Measurements from ENCODE around the gene ACSBG1.

The ACSBG1 gene

GRCh38 chr15:78129077-78129750 is 105.2 kb downstream of the ACSBG1 start:
- no peak for DNase-seq

- DNase-seq, result no peak
Measured at GRCh38 chr15:78127882-78128281, 106.5 kb downstream of the ACSBG1 start.

- no peak for DNase-seq
Measured at GRCh38 chr15:78125267-78125666, 109.1 kb downstream of the ACSBG1 start.

- DNase-seq, result no peak
Measured at GRCh38 chr15:78120523-78120922, 113.8 kb downstream of the ACSBG1 start.

Measured in suppressor macrophage (primary cell).